Stomach (tissue), 4 donors: ENCODE results near the gene C8A.

Experiments used
- EP300 ChIP-seq: sonication (generic); formaldehyde crosslinking; IDR thresholded peaks from one replicate; pipeline ENCODE4 v1.6.1; 2017; ENCODE audit warnings: antibody characterized with exemption
- POLR2A ChIP-seq, 4 donors: fragments of 450-650 bp; IDR thresholded peaks; one replicate each; pipeline ENCODE4 v1.6.1; 2016; ENCODE audit warnings: antibody characterized with exemption in 4 of 4, control low read depth in 2 of 4, mild to moderate bottlenecking in 1 of 4, moderate library complexity in 1 of 4

DNA sequence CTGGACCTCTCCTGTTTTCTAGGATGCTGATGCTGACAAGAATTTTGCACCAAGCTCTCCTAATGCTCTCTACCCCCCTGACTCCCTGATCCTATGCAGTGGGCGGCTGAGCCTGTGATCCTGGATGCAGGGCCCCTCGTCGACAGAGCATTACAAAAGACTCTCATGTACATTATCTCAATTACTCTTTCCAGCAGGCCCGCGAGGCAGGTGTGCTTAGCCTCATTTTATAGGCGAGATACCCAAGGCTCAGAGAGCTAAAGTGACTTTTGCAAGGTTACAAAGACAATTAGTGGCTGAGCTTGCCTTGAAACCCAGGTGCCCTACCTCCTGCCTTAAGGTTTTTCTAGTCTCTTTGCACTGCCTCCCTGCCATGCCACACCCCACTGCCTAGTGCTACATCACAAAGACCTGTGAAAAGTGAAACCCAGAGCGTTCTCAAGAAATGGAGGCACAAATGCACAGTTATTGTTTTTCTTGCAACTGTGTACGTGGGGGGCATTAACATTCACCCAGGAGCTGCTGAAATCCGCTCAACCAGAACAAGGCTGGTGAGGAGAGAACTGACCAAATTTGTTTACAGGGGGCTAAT lies 10.0 kb upstream of the C8A start:
- no peak for TF ChIP-seq POLR2A (IDR thresholded peaks at IDR 0.05)
- TF ChIP-seq EP300: no peak
